PC-9 (cell line): ENCODE measurements around the gene COL23A1. TPM values are rescaled to one million over a fixed set of nuclear protein-coding genes. Genes with fewer than 3 reads are reported as not detected.

Experiments
- BruUV-seq: library from RNA; stranded (reverse); fragments of 400-500 nt; replicated peaks from 2 replicates; lab custom pipeline; 2021; lab: Mats Ljungman, UMichigan
- CTCF ChIA-PET: fragments of 300-600 bp; sonication (Branson Sonifier 250); formaldehyde crosslinking; loops from one replicate; lab custom pipeline; 2022; ENCODE audit warnings: antibody characterized with exemption; lab: Charles Lee
- POLR2A ChIA-PET: fragments of 300-600 bp; sonication (Branson Sonifier 250); formaldehyde crosslinking; loops from one replicate; lab custom pipeline; 2022; ENCODE audit warnings: antibody characterized with exemption; ENCODE audit not compliant: unreplicated experiment; lab: Charles Lee
- DNase-seq, 2 experiments: peaks; one replicate each; pipeline versions ENCODE4 v3.0.0 to v3.0.0-alpha.2; 2015 to 2022; ENCODE audit warnings: mixed read lengths in 1 of 2
- H2AFZ ChIP-seq: fragments of 200-600 bp; sonication (generic); 2 replicates; pipeline ENCODE4 v1.8.1; 2017; ENCODE audit warnings: antibody characterized with exemption
- H3F3A ChIP-seq: fragments of 200-600 bp; sonication (generic); 2 replicates; pipeline ENCODE4 v1.8.1; 2017; ENCODE audit warnings: antibody characterized with exemption, mild to moderate bottlenecking, low read depth; ENCODE audit not compliant: insufficient read depth
- H3K27ac ChIP-seq: fragments of 200-600 bp; sonication (generic); 2 replicates; pipeline ENCODE4 v1.6.1; 2016; ENCODE audit warnings: mixed run types
- H3K27me3 ChIP-seq: fragments of 200-600 bp; sonication (generic); 2 replicates; pipeline ENCODE4 v1.6.1; 2016; ENCODE audit warnings: low read depth, mixed run types; ENCODE audit not compliant: insufficient read depth
- H3K36me3 ChIP-seq: fragments of 200-600 bp; sonication (generic); 2 replicates; pipeline ENCODE4 v1.6.1; 2016; ENCODE audit warnings: low read depth, mixed run types
- H3K4me1 ChIP-seq: fragments of 200-600 bp; sonication (generic); replicated peaks from 2 replicates; pipeline ENCODE4 v1.6.1; 2016; ENCODE audit warnings: mixed run types; ENCODE audit not compliant: insufficient read depth
- H3K4me2 ChIP-seq: fragments of 200-600 bp; sonication (generic); 2 replicates; pipeline ENCODE4 v1.6.1; 2017; ENCODE audit warnings: mixed run types
- H3K4me3 ChIP-seq: fragments of 200-600 bp; sonication (generic); 2 replicates; pipeline ENCODE4 v1.6.1; 2016; ENCODE audit warnings: mixed run types
- H3K79me2 ChIP-seq: fragments of 200-600 bp; sonication (generic); 2 replicates; pipeline ENCODE4 v1.6.1; 2017; ENCODE audit warnings: low read depth, mixed run types
- H3K9me2 ChIP-seq: fragments of 200-600 bp; sonication (generic); 2 replicates; pipeline ENCODE4 v1.8.1; 2017; ENCODE audit warnings: mild to moderate bottlenecking; ENCODE audit not compliant: insufficient read depth
- H3K9me3 ChIP-seq: fragments of 200-600 bp; sonication (generic); 2 replicates; pipeline ENCODE4 v1.8.1; 2016; ENCODE audit warnings: low read depth; ENCODE audit not compliant: insufficient read depth
- H4K20me1 ChIP-seq: fragments of 200-600 bp; sonication (generic); 2 replicates; pipeline ENCODE4 v1.8.1; 2017; ENCODE audit not compliant: insufficient read depth
- CTCF ChIP-seq: fragments of 200-600 bp; sonication (generic); conservative IDR thresholded peaks from 2 replicates; pipeline ENCODE4 v1.6.1; 2017; ENCODE audit warnings: mixed run types, antibody characterized with exemption, mild to moderate bottlenecking, moderate library complexity
- EZH2 ChIP-seq: fragments of 200-600 bp; sonication (generic); IDR thresholded peaks from 2 replicates; pipeline ENCODE4 v1.8.0; 2017; ENCODE audit warnings: antibody characterized with exemption, low read depth
- intact Hi-C: fragments of 100-400 bp; cut with micrococcal nuclease; formaldehyde crosslinking; loops from one replicate; pipeline ENCODE4 v1.10.0; 2022; ENCODE audit not compliant: unreplicated experiment
- total RNA-seq: library from RNA; stranded (reverse); gene quantifications from 2 replicates; pipeline ENCODE4 v1.2.3, GENCODE V29; 2021

COL23A1 gene
- total RNA-seq, 1 experiment from 2014 or later = not detected

GRCh38 chr5:178399701-178400095 lies 190.5 kb downstream of the COL23A1 start:
- H3K4me3 ChIP-seq = no peak overlapping the region
- H3K9me3 ChIP-seq = no peaks in the 10 kb centered on the region
- DNase-seq = no peak
- TF ChIP-seq EZH2 (no peak), CTCF (no peak)
- no peaks in the 10 kb centered on the region for H3F3A ChIP-seq
- H3K4me2 ChIP-seq = no peak overlapping the region
- intact Hi-C loops = no loop called here
- H3K79me2 ChIP-seq = no peaks in the 10 kb centered on the region
- BruUV-seq = no TSS peak
- no peaks in the 10 kb centered on the region for H3K36me3 ChIP-seq
- ChIA-PET POLR2A (no interaction called here), CTCF (no interaction called here)
- no peaks in the 10 kb centered on the region for H4K20me1 ChIP-seq
- H2AFZ ChIP-seq = no peak overlapping the region
- peaks cover 75% of the 10 kb centered on the region for H3K27me3 ChIP-seq
- no peak overlapping the region for H3K27ac ChIP-seq
- no peaks in the 10 kb centered on the region for H3K4me1 ChIP-seq
- H3K9me2 ChIP-seq = no peaks in the 10 kb centered on the region

GRCh38 chr5:178398901-178399700 lies 191.1 kb downstream of the COL23A1 start:
- H3K4me1 ChIP-seq = no peaks in the 10 kb centered on the region
- H3K79me2 ChIP-seq = no peaks in the 10 kb centered on the region
- no peaks in the 10 kb centered on the region for H3K9me3 ChIP-seq
- no TSS peak for BruUV-seq
- ChIA-PET POLR2A (no interaction called here), CTCF (no interaction called here)
- intact Hi-C loops = no loop called here
- H3K36me3 ChIP-seq = no peaks in the 10 kb centered on the region
- H3F3A ChIP-seq = no peaks in the 10 kb centered on the region
- peaks cover 77% of the 10 kb centered on the region for H3K27me3 ChIP-seq
- H3K27ac ChIP-seq = no peak overlapping the region
- no peak overlapping the region for H3K4me3 ChIP-seq
- no peak overlapping the region for H2AFZ ChIP-seq
- no peaks in the 10 kb centered on the region for H3K9me2 ChIP-seq
- TF ChIP-seq EZH2 = no peak
- no peak for TF ChIP-seq CTCF
- no peaks in the 10 kb centered on the region for H4K20me1 ChIP-seq
- no peak overlapping the region for H3K4me2 ChIP-seq
- DNase-seq = no peak

GRCh38 chr5:178396796-178397720 lies 193.1 kb downstream of the COL23A1 start:
- H3K4me1 ChIP-seq = no peaks in the 10 kb centered on the region
- H3K9me2 ChIP-seq = no peaks in the 10 kb centered on the region
- intact Hi-C loops = no loop called here
- no peaks in the 10 kb centered on the region for H3K9me3 ChIP-seq
- H3K27ac ChIP-seq = no peak overlapping the region
- H3F3A ChIP-seq = no peaks in the 10 kb centered on the region
- ChIA-PET POLR2A (no interaction called here), CTCF (no interaction called here)
- TF ChIP-seq CTCF (no peak), EZH2 (no peak)
- peaks cover 78% of the 10 kb centered on the region for H3K27me3 ChIP-seq
- H3K36me3 ChIP-seq = no peaks in the 10 kb centered on the region
- H3K79me2 ChIP-seq = no peaks in the 10 kb centered on the region
- no peak overlapping the region for H3K4me2 ChIP-seq
- no peaks in the 10 kb centered on the region; the same call in 1 of the 2 replicates for H4K20me1 ChIP-seq
- BruUV-seq = no TSS peak
- H3K4me3 ChIP-seq = no peak overlapping the region
- H2AFZ ChIP-seq = no peak overlapping the region
- DNase-seq = no peak
